ENCODE results near the gene CARS2.
A peak's percentile ranks its signal among the peaks of the same experiment; 100 is the strongest.

Gene CARS2

GRCh38 chr13:110647365-110647737, 58.6 kb downstream of the CARS2 start:
- Histone ChIP-seq H3K36me3 (ENCODE audit: control insufficient read depth, insufficient read depth, low read length) (peaks cover 25% of the 10 kb centered on the region), H3K4me3 (ENCODE audit: low read depth, low read length) (no peak overlapping the region), H3K27me3 (ENCODE audit: control insufficient read depth, insufficient read depth, low read length) (no peaks in the 10 kb centered on the region), H3K9me3 (ENCODE audit: control insufficient read depth, insufficient read depth, low read length) (no peaks in the 10 kb centered on the region), H3K9ac (ENCODE audit: low read depth, low read length) (no peak overlapping the region), H3K4me1 (ENCODE audit: control insufficient read depth, insufficient read depth, low read length) (peaks cover 5% of the 10 kb centered on the region)

DNA sequence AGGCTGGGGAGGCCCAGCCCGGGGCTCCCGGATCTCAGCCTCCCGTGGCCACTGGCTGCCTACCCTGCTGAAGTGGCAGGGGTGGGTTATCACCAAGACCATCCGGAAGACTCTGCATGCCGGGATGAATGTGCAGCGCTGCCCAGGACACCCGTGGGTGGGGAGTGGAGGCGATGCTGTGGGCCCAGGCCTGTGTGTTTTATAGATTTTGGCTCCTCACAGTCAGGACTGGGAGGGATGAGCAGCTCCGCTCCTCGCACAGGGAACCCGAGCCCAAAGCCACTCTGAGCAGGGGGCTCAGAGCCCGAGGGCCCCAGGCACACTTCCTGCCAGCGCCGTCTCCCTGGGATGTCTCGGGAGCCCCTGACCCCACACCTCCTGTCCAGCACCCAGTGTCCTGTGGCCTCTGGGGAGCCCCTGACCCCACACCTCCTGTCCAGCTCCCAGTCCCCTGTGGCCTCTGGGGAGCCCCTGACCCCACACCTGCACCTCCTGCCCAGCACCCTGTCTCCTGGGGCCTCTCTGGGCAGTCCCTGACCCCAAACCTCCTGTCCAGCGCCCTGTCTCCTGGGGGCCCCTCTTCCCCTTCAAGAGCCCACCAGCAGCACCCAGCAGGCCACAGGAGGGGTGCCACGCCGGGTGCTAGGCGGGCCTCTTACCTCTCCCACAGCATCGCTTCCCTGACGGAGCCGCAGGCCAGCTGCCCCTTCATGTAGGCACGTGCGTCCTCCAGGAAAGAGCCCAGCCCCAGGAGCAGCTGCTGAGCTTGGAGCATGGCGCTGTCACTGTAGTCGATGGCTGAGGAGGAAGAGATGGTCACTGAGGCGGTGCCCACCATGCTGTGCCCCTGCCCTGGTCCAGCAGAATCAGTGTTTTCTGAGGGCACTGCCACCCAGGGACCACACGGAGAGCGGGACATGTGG, 59.2 kb downstream of the CARS2 start:
- Histone ChIP-seq H3K4me1 (ENCODE audit: control insufficient read depth, insufficient read depth, low read length) (peaks cover 5% of the 10 kb centered on the region), H3K36me3 (ENCODE audit: control insufficient read depth, insufficient read depth, low read length) (peaks cover 29% of the 10 kb centered on the region), H3K4me3 (ENCODE audit: low read depth, low read length) (no peak overlapping the region), H3K9me3 (ENCODE audit: control insufficient read depth, insufficient read depth, low read length) (no peaks in the 10 kb centered on the region), H3K27me3 (ENCODE audit: control insufficient read depth, insufficient read depth, low read length) (no peaks in the 10 kb centered on the region), H3K9ac (ENCODE audit: low read depth, low read length) (no peak overlapping the region)

DNA sequence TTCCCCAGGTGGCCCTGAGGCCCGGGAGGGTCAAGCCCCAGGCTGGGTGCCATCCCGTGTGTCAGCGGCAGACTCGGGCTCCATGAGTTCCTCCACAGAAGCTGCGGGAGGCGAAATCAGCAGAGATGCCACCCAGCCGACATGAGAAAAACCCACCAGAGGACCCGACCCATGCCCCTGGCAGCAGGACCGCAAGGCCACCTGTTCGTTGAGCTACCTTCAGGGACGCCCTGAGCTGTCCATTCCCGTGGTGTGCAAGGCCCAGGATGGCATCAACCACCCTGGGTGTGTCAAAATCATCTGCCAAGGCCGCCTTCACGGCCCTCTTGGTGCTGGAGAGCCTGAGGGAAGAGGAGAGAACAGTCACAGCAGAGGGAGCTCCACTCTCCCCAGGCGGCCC, 60.2 kb downstream of the CARS2 start:
- Histone ChIP-seq H3K4me3 (ENCODE audit: low read depth, low read length) (no peak overlapping the region), H3K9me3 (ENCODE audit: control insufficient read depth, insufficient read depth, low read length) (no peaks in the 10 kb centered on the region), H3K27me3 (ENCODE audit: control insufficient read depth, insufficient read depth, low read length) (no peaks in the 10 kb centered on the region), H3K4me1 (ENCODE audit: control insufficient read depth, insufficient read depth, low read length) (peaks cover 5% of the 10 kb centered on the region), H3K36me3 (ENCODE audit: control insufficient read depth, insufficient read depth, low read length) (peaks cover 37% of the 10 kb centered on the region), H3K9ac (ENCODE audit: low read depth, low read length) (no peak overlapping the region)

- Histone ChIP-seq H3K4me3 (ENCODE audit: low read depth, low read length) (no peak overlapping the region), H3K4me1 (ENCODE audit: control insufficient read depth, insufficient read depth, low read length) (peaks cover 5% of the 10 kb centered on the region), H3K9me3 (ENCODE audit: control insufficient read depth, insufficient read depth, low read length) (no peaks in the 10 kb centered on the region), H3K36me3 (ENCODE audit: control insufficient read depth, insufficient read depth, low read length) (peaks cover 40% of the 10 kb centered on the region), H3K9ac (ENCODE audit: low read depth, low read length) (peak overlapping the region; percentile 1), H3K27me3 (ENCODE audit: control insufficient read depth, insufficient read depth, low read length) (no peaks in the 10 kb centered on the region)
Measured at GRCh38 chr13:110644892-110645521, 60.9 kb downstream of the CARS2 start.

- H3K9ac ChIP-seq (ENCODE audit: low read depth, low read length) = no peak overlapping the region
- H3K4me1 ChIP-seq (ENCODE audit: control insufficient read depth, insufficient read depth, low read length) = peaks cover 5% of the 10 kb centered on the region
- no peaks in the 10 kb centered on the region for H3K9me3 ChIP-seq (ENCODE audit: control insufficient read depth, insufficient read depth, low read length)
- no peaks in the 10 kb centered on the region for H3K27me3 ChIP-seq (ENCODE audit: control insufficient read depth, insufficient read depth, low read length)
- H3K36me3 ChIP-seq (ENCODE audit: control insufficient read depth, insufficient read depth, low read length) = peaks cover 38% of the 10 kb centered on the region
- H3K4me3 ChIP-seq (ENCODE audit: low read depth, low read length) = no peak overlapping the region
Measured at GRCh38 chr13:110643768-110644421, 62.0 kb downstream of the CARS2 start.

GRCh38 chr13:110643324-110643723, 62.6 kb downstream of the CARS2 start:
- Histone ChIP-seq H3K4me1 (ENCODE audit: control insufficient read depth, insufficient read depth, low read length) (peaks cover 5% of the 10 kb centered on the region), H3K36me3 (ENCODE audit: control insufficient read depth, insufficient read depth, low read length) (peaks cover 39% of the 10 kb centered on the region), H3K27me3 (ENCODE audit: control insufficient read depth, insufficient read depth, low read length) (no peaks in the 10 kb centered on the region), H3K9me3 (ENCODE audit: control insufficient read depth, insufficient read depth, low read length) (no peaks in the 10 kb centered on the region), H3K4me3 (ENCODE audit: low read depth, low read length) (no peak overlapping the region), H3K9ac (ENCODE audit: low read depth, low read length) (no peak overlapping the region)

DNA sequence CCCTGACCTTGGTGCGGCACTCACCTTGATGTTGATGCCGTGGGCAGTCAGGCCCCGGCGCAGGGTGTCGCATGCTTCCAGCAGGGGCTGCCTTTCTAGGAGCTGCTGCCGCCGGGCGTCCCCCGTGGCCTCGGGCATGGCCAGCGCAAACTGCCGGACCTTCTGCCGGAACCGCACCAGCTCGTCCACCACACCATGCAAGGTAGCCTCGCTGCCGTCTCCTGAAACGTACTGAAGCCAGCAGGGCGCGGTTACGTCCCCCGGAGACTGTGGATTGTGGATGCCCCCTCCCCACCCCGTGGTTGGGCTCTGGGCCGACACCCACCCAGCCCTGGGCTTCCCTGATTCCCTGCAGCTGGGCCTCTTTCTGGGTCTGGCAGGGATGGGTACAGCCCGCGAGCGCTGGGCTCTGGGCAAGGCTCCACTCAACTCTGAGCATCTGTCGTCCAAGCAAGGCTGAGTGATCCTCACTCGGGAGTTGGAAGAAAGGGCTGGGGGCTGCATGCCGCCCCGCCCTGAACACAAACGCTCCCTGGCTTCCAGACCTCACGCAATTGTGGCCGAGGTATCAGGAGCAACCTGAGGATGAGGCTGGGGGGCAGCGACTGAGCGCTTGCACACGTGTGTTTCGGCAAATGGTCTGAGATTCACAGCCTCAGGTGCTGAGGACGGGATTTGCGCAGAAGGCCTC, 63.5 kb downstream of the CARS2 start:
- Histone ChIP-seq H3K36me3 (ENCODE audit: control insufficient read depth, insufficient read depth, low read length) (peaks cover 43% of the 10 kb centered on the region), H3K9me3 (ENCODE audit: control insufficient read depth, insufficient read depth, low read length) (no peaks in the 10 kb centered on the region), H3K9ac (ENCODE audit: low read depth, low read length) (no peak overlapping the region), H3K4me1 (ENCODE audit: control insufficient read depth, insufficient read depth, low read length) (peaks cover 5% of the 10 kb centered on the region), H3K4me3 (ENCODE audit: low read depth, low read length) (no peak overlapping the region), H3K27me3 (ENCODE audit: control insufficient read depth, insufficient read depth, low read length) (no peaks in the 10 kb centered on the region)

- Histone ChIP-seq H3K9me3 (ENCODE audit: control insufficient read depth, insufficient read depth, low read length) (no peaks in the 10 kb centered on the region), H3K4me3 (ENCODE audit: low read depth, low read length) (no peak overlapping the region), H3K36me3 (ENCODE audit: control insufficient read depth, insufficient read depth, low read length) (peaks cover 54% of the 10 kb centered on the region), H3K9ac (ENCODE audit: low read depth, low read length) (no peak overlapping the region), H3K4me1 (ENCODE audit: control insufficient read depth, insufficient read depth, low read length) (peaks cover 5% of the 10 kb centered on the region), H3K27me3 (ENCODE audit: control insufficient read depth, insufficient read depth, low read length) (no peaks in the 10 kb centered on the region)
Measured at GRCh38 chr13:110641055-110642015, 64.6 kb downstream of the CARS2 start.

- H3K27me3 ChIP-seq (ENCODE audit: control insufficient read depth, insufficient read depth, low read length) = no peaks in the 10 kb centered on the region
- H3K36me3 ChIP-seq (ENCODE audit: control insufficient read depth, insufficient read depth, low read length) = peaks cover 61% of the 10 kb centered on the region
- peaks cover 5% of the 10 kb centered on the region for H3K4me1 ChIP-seq (ENCODE audit: control insufficient read depth, insufficient read depth, low read length)
- no peak overlapping the region for H3K9ac ChIP-seq (ENCODE audit: low read depth, low read length)
- no peaks in the 10 kb centered on the region for H3K9me3 ChIP-seq (ENCODE audit: control insufficient read depth, insufficient read depth, low read length)
- no peak overlapping the region for H3K4me3 ChIP-seq (ENCODE audit: low read depth, low read length)
Measured at GRCh38 chr13:110640591-110641029, 65.3 kb downstream of the CARS2 start.

DNA sequence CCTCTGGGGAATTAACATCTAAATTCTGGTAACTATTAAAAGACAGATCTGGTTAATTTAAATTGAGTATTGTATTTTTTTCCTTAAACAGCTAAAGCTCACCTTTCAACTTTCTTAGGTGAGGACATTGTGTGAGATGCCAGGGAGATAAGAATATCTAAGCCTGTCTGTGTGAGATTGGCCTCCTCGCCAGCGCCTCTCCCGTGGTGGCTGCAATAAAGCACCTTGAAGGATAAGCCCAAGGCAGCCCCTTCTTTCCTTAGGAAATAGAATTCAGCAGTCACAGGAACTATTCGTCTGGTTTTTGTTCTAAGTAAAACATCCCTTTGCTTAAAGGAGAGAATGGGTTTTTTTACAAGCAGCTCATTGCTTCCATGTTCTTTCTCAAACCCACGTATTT, 66.0 kb downstream of the CARS2 start:
- no peak overlapping the region for H3K9ac ChIP-seq (ENCODE audit: low read depth, low read length)

More for the DNA sequence above, 66.0 kb downstream of the CARS2 start:
- no peaks in the 10 kb centered on the region for H3K9me3 ChIP-seq (ENCODE audit: control insufficient read depth, insufficient read depth, low read length)
- no peak overlapping the region for H3K4me3 ChIP-seq (ENCODE audit: low read depth, low read length)
- peaks cover 2% of the 10 kb centered on the region for H3K4me1 ChIP-seq (ENCODE audit: control insufficient read depth, insufficient read depth, low read length)
- H3K27me3 ChIP-seq (ENCODE audit: control insufficient read depth, insufficient read depth, low read length) = no peaks in the 10 kb centered on the region
- H3K36me3 ChIP-seq (ENCODE audit: control insufficient read depth, insufficient read depth, low read length) = peaks cover 68% of the 10 kb centered on the region
